Cardiac muscle cell (in vitro differentiated cells and primary cell): ENCODE results near the gene NDUFV3. TPM values are rescaled to one million over a fixed set of nuclear protein-coding genes. Genes with fewer than 3 reads are reported as not detected.

Experiments used
- DNase-seq, 2 donors: peaks; one replicate each; pipeline versions ENCODE4 v3.0.0 to v3.0.0-alpha.2; 2010 to 2017; ENCODE audit warnings: low read depth in 1 of 2, low spot score in 1 of 2
- H3K27ac ChIP-seq: fragments of 200-600 bp; sonication (generic); 2 replicates; pipeline ENCODE4 v1.5.1; 2016
- H3K27me3 ChIP-seq: fragments of 200-600 bp; sonication (generic); 2 replicates; pipeline ENCODE4 v1.6.0; 2016; ENCODE audit warnings: control low read depth
- H3K36me3 ChIP-seq: fragments of 200-600 bp; sonication (generic); 2 replicates; pipeline ENCODE4 v1.5.1; 2016; ENCODE audit warnings: control low read depth
- H3K4me1 ChIP-seq: fragments of 200-600 bp; sonication (generic); 2 replicates; pipeline ENCODE4 v1.8.1; 2017; ENCODE audit warnings: low read depth, mild to moderate bottlenecking, mixed run types
- H3K4me3 ChIP-seq: fragments of 200-600 bp; sonication (generic); 2 replicates; pipeline ENCODE4 v1.5.1; 2016; ENCODE audit warnings: mild to moderate bottlenecking
- H3K9me3 ChIP-seq: fragments of 200-600 bp; sonication (generic); 2 replicates; pipeline ENCODE4 v1.5.1; 2017; ENCODE audit warnings: low read depth, mild to moderate bottlenecking, control low read depth
- polyA plus RNA-seq: library from polyadenylated mRNA; unstranded; fragments of >200 nt; fragmentation: Nextera tagmentation; extraction: Ambion mirVana; gene quantifications from 2 replicates; pipeline ENCODE4 v1.2.1, GENCODE V29; 2016
- total RNA-seq: library from RNA; depleted of rRNA; stranded (reverse); fragments of >200 nt; gene quantifications from 2 replicates; pipeline ENCODE4 v1.2.3, GENCODE V29; 2016
- TF ChIP-seq, protein P1 (sequence below): IDR thresholded peaks from 2 replicates; pipeline ENCODE4 v1.5.1; 2012; ENCODE audit warnings: low read depth, mild to moderate bottlenecking, low read length

Gene NDUFV3
- total and polyA plus RNA-seq, 2 experiments from 2014 or later: 28.9 to 55.1 TPM

- H3K36me3 ChIP-seq: peaks cover 17% of the 10 kb centered on the region
- H3K9me3 ChIP-seq: no peaks in the 10 kb centered on the region
- no peaks in the 10 kb centered on the region for H3K4me1 ChIP-seq
- TF ChIP-seq, protein P1, sequence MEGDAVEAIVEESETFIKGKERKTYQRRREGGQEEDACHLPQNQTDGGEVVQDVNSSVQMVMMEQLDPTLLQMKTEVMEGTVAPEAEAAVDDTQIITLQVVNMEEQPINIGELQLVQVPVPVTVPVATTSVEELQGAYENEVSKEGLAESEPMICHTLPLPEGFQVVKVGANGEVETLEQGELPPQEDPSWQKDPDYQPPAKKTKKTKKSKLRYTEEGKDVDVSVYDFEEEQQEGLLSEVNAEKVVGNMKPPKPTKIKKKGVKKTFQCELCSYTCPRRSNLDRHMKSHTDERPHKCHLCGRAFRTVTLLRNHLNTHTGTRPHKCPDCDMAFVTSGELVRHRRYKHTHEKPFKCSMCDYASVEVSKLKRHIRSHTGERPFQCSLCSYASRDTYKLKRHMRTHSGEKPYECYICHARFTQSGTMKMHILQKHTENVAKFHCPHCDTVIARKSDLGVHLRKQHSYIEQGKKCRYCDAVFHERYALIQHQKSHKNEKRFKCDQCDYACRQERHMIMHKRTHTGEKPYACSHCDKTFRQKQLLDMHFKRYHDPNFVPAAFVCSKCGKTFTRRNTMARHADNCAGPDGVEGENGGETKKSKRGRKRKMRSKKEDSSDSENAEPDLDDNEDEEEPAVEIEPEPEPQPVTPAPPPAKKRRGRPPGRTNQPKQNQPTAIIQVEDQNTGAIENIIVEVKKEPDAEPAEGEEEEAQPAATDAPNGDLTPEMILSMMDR: no peak
- no peaks in the 10 kb centered on the region for H3K27me3 ChIP-seq
- DNase-seq: no peak
- no peak overlapping the region for H3K4me3 ChIP-seq
- no peak overlapping the region for H3K27ac ChIP-seq
Observed at GRCh38 chr21:42858957-42859890, 33.9 kb upstream of the NDUFV3 start.

- H3K4me3 ChIP-seq: no peak overlapping the region
- H3K9me3 ChIP-seq: no peaks in the 10 kb centered on the region
- DNase-seq: no peak
- H3K4me1 ChIP-seq: no peaks in the 10 kb centered on the region
- peaks cover 17% of the 10 kb centered on the region for H3K36me3 ChIP-seq
- TF ChIP-seq, protein P1: no peak
- H3K27ac ChIP-seq: no peak overlapping the region
- H3K27me3 ChIP-seq: no peaks in the 10 kb centered on the region
Observed at GRCh38 chr21:42859891-42860230, 33.2 kb upstream of the NDUFV3 start.

DNA sequence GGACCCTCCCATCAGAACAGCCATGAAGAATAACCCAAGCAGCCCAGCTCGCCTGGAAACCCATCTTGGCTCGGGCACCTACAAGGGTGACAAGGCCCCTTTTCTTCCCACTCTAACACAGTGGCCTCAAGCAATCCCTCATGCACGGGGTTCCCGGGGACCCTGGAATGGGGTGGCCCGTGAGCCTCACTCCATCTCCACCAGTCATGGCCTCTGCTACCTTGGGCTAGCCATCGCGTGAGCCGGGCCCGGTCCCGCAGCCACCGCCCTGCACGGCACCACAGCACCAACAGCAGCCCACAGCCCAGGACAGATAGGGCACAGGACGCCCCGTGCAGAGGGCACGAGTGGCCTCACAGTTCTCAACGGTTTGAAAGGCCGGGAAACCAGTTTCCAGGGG is 32.8 kb upstream of the NDUFV3 start:
- Histone ChIP-seq H3K9me3 (no peaks in the 10 kb centered on the region), H3K27me3 (no peaks in the 10 kb centered on the region), H3K27ac (no peak overlapping the region), H3K36me3 (peaks cover 15% of the 10 kb centered on the region), H3K4me1 (no peaks in the 10 kb centered on the region), H3K4me3 (no peak overlapping the region)
- no peak for DNase-seq
- TF ChIP-seq, protein P1: no peak

DNA sequence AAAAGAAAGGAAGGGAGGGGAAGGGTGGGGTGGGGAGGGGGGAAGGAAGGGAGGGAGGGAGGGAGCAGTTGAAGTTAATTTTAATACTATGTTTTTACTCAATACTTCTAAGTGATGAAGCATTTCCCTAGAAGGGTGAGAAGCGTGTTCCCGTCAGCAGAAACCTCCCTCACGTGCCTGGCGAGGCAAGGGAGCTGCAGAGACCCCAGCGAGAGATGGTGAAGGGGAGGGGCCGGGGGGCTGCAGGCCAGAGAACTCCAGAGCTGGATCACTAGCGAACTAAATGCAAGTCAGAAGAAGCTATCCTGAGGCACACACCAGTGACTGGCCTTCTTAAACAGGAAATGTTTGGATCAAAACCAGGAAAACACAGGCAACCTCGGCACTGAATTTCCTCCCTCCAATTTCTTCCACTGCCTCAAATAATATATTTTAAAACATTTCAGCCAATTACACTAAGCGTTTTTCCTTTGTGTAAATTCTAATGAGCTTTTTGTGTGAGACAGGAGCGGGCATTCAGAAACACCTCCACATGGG is 31.7 kb upstream of the NDUFV3 start:
- no peak for DNase-seq
- no peaks in the 10 kb centered on the region for H3K27me3 ChIP-seq
- H3K36me3 ChIP-seq: peaks cover 8% of the 10 kb centered on the region
- no peak overlapping the region for H3K4me3 ChIP-seq
- TF ChIP-seq, protein P1: no peak
- no peaks in the 10 kb centered on the region for H3K4me1 ChIP-seq
- no peaks in the 10 kb centered on the region for H3K9me3 ChIP-seq
- no peak overlapping the region for H3K27ac ChIP-seq

DNA sequence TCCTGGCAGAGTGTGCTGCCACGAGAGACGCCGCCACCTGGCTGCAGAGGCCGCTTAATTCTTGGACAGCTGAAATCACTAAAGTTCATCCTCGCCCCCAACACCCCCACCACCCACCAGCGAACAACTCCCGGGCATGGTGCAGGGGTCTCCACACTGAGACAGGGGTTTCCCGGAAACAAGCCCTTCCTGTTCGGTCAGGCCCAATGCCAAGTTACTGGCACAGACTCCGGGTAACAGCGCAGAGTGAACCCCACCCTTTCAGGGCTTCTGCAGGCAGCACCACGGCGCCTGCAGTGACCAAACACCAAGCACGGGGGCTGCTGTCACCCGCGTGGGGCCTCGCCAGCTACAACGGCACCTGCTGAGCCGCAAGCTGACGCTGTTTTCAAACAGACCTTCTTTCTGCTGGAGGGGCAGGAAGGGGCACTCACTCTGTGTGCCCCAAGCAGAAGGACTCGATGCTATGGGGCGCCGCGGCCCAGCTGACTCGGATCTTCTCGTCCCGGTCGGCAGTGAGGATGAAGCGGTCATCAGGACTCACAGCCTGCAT is 31.2 kb upstream of the NDUFV3 start:
- DNase-seq: no peak
- H3K27me3 ChIP-seq: no peaks in the 10 kb centered on the region
- TF ChIP-seq, protein P1: no peak
- no peaks in the 10 kb centered on the region for H3K9me3 ChIP-seq
- no peaks in the 10 kb centered on the region for H3K4me1 ChIP-seq
- no peak overlapping the region for H3K4me3 ChIP-seq
- no peak overlapping the region for H3K27ac ChIP-seq
- H3K36me3 ChIP-seq: peaks cover 8% of the 10 kb centered on the region
